Panc1 (cell line): Measurements from ENCODE around the gene GOLGB1. TPM values are rescaled to one million over a fixed set of nuclear protein-coding genes. Genes with fewer than 3 reads are reported as not detected.

Experiments
- ATAC-seq: fragments of 200-7000 bp; cut with Tn5 transposase; 2 replicates; pipeline ENCODE4 v1.9.1; 2020; ENCODE audit warnings: mild to moderate bottlenecking, moderate library complexity
- BruUV-seq: library from RNA; stranded (reverse); fragments of 400-500 nt; replicated peaks from 2 replicates; lab custom pipeline; 2021; lab: Mats Ljungman, UMichigan
- CTCF ChIA-PET: fragments of 300-600 bp; sonication (Branson Sonifier 250); formaldehyde crosslinking; loops from one replicate; lab custom pipeline; 2022; ENCODE audit warnings: antibody characterized with exemption; lab: Charles Lee
- POLR2A ChIA-PET: fragments of 300-600 bp; sonication (Branson Sonifier 250); formaldehyde crosslinking; loops from one replicate; lab custom pipeline; 2022; ENCODE audit warnings: antibody characterized with exemption; lab: Charles Lee
- DNase-seq: peaks from one replicate; pipeline ENCODE4 v3.0.0-alpha.2; 2010; ENCODE audit warnings: low read depth, low spot score
- H3K27ac ChIP-seq: 2 replicates; pipeline ENCODE4 v1.5.1; 2011; ENCODE audit warnings: mild to moderate bottlenecking, low read length, inconsistent platforms
- H3K27me3 ChIP-seq: fragments of 200-500 bp; sonication (Bioruptor generic); 2 replicates; pipeline ENCODE4 v1.6.0; 2014; ENCODE audit warnings: low read length, inconsistent platforms; ENCODE audit not compliant: control insufficient read depth, insufficient read depth
- H3K36me3 ChIP-seq: fragments of 200-500 bp; sonication (Bioruptor generic); 2 replicates; pipeline ENCODE4 v1.5.1; 2014; ENCODE audit warnings: inconsistent platforms, mild to moderate bottlenecking, low read length, moderate library complexity; ENCODE audit not compliant: control insufficient read depth, insufficient read depth
- H3K4me1 ChIP-seq: 2 replicates; pipeline ENCODE4 v1.5.1; 2011; ENCODE audit warnings: inconsistent platforms, mild to moderate bottlenecking, low read length, moderate library complexity; ENCODE audit not compliant: control insufficient read depth, insufficient read depth
- H3K4me3 ChIP-seq, 2 experiments: 2 replicates each; pipeline ENCODE4 v1.5.1; 2011 to 2012; ENCODE audit warnings: low read depth in 2 of 2, low read length in 2 of 2, mild to moderate bottlenecking in 2 of 2, inconsistent platforms in 1 of 2, moderate library complexity in 1 of 2
- H3K9me3 ChIP-seq: fragments of 200-500 bp; sonication (Bioruptor generic); 2 replicates; pipeline ENCODE4 v1.5.1; 2014; ENCODE audit warnings: low read depth, mild to moderate bottlenecking, inconsistent platforms, low read length, moderate library complexity; ENCODE audit not compliant: control insufficient read depth, insufficient read depth
- CTCF ChIP-seq: fragments of 450-650 bp; IDR thresholded peaks from 2 replicates; pipeline ENCODE4 v1.5.1; 2017; ENCODE audit warnings: mild to moderate bottlenecking
- POLR2AphosphoS5 ChIP-seq: IDR thresholded peaks from 2 replicates; pipeline ENCODE4 v1.6.1; 2012; ENCODE audit warnings: mild to moderate bottlenecking, low read depth, low read length, moderate library complexity
- SIN3A ChIP-seq: IDR thresholded peaks from 2 replicates; pipeline ENCODE4 v1.6.1; 2012; ENCODE audit warnings: low read depth, mild to moderate bottlenecking, low read length, moderate library complexity, borderline replicate concordance; ENCODE audit not compliant: insufficient read depth
- TCF7L2 ChIP-seq: IDR thresholded peaks from 2 replicates; pipeline ENCODE4 v1.6.1; 2011; ENCODE audit warnings: mild to moderate bottlenecking, low read depth, low read length, inconsistent platforms
- in situ Hi-C: cut with HindIII; loops from 2 replicates; pipeline ENCODE4 v1.10.0; 2016; ENCODE audit warnings: low sequenced_read_pairs, low pct_unique_long_range_greater_than_20kb
- intact Hi-C: fragments of 100-400 bp; cut with micrococcal nuclease; formaldehyde crosslinking; loops from one replicate; pipeline ENCODE4 v1.10.0; 2022; ENCODE audit not compliant: unreplicated experiment
- total RNA-seq: library from RNA; stranded (reverse); gene quantifications from one replicate; pipeline ENCODE4 v1.2.1, GENCODE V29; 2021; ENCODE audit not compliant: unreplicated experiment
- TF ChIP-seq, protein P1 (sequence below), 2 experiments: IDR thresholded peaks; 2 replicates each; pipeline ENCODE4 v1.6.1; 2011 to 2012; ENCODE audit warnings: low read depth in 2 of 2, control low read depth in 1 of 2, low read length in 1 of 2, mild to moderate bottlenecking in 1 of 2, moderate library complexity in 1 of 2; ENCODE audit not compliant: insufficient read depth in 1 of 2

The GOLGB1 gene
- total RNA-seq, 1 experiment from 2014 or later = 49.7 TPM

DNA sequence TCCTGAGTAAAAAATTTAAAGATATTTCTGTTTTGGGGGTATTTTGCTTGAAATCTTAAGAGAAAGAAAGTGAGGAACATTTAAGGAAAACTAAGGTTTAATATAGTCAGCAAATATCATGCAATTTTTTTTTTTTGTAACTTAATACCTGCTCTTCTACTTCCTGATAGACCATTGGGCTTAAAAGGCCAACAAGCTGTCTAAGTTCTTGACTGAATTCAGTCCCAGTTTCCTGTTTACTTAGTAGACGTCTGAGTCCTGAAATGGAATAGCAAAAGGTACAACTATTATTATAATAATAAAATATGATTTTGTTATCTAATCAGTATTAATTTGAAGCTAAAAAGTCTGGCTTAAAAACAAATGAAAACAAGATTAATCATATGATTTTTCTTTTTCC, 47.4 kb upstream of the GOLGB1 start:
- ChIA-PET CTCF (no interaction called here), POLR2A (no interaction called here)
- Histone ChIP-seq H3K4me1 (no peaks in the 10 kb centered on the region), H3K36me3 (peaks cover 23% of the 10 kb centered on the region), H3K4me3 (no peak overlapping the region), H3K27ac (no peak overlapping the region), H3K9me3 (no peaks in the 10 kb centered on the region), H3K27me3 (no peaks in the 10 kb centered on the region)
- TF ChIP-seq, protein P1, sequence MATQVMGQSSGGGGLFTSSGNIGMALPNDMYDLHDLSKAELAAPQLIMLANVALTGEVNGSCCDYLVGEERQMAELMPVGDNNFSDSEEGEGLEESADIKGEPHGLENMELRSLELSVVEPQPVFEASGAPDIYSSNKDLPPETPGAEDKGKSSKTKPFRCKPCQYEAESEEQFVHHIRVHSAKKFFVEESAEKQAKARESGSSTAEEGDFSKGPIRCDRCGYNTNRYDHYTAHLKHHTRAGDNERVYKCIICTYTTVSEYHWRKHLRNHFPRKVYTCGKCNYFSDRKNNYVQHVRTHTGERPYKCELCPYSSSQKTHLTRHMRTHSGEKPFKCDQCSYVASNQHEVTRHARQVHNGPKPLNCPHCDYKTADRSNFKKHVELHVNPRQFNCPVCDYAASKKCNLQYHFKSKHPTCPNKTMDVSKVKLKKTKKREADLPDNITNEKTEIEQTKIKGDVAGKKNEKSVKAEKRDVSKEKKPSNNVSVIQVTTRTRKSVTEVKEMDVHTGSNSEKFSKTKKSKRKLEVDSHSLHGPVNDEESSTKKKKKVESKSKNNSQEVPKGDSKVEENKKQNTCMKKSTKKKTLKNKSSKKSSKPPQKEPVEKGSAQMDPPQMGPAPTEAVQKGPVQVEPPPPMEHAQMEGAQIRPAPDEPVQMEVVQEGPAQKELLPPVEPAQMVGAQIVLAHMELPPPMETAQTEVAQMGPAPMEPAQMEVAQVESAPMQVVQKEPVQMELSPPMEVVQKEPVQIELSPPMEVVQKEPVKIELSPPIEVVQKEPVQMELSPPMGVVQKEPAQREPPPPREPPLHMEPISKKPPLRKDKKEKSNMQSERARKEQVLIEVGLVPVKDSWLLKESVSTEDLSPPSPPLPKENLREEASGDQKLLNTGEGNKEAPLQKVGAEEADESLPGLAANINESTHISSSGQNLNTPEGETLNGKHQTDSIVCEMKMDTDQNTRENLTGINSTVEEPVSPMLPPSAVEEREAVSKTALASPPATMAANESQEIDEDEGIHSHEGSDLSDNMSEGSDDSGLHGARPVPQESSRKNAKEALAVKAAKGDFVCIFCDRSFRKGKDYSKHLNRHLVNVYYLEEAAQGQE (IDR thresholded peaks at IDR 0.05; ENCODE audit: insufficient read depth in 1 of 2, low read depth in 2 of 2, low read length in 1 of 2) = no peak
- TF ChIP-seq SIN3A (no peak), POLR2AphosphoS5 (no peak), CTCF (no peak), TCF7L2 (no peak)
- BruUV-seq = no TSS peak
- ATAC-seq (no peak), DNase-seq (no peak)
- intact Hi-C loops = no loop called here
- in situ Hi-C loops = no loop called here

DNA sequence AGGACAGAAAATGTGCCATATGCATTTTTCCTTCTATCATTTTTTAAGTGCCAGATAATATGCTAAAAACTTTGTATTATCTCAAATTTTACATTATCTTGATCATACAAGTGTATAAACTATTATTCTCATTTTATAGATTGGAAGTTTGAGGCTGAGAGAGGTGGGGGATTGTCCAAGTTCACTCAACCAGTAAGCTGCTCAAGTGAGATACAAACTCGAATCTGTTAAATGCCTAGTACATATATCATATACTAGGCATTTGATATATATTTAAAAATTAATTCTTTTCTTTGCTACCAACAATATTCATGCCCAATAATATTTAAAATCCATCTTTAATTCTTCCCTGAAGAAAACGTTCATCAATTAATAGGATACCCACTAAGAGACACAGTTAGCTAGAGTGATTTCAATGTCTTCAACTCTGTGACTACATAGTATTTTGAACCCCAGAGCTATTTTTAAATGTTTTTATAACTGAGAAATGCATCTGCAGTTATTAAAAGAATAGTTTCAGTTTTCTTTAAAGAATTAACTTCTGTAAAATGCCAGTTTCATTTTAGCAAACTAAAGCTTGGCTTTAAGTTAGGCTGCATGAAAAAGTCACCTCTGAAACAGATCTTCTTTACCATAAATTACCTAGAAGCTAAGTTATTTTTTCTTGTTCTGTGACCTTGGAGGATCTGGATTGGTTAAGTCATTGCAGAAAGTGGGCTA, 44.9 kb upstream of the GOLGB1 start:
- Histone ChIP-seq H3K9me3 (no peaks in the 10 kb centered on the region), H3K4me3 (no peak overlapping the region), H3K4me1 (no peaks in the 10 kb centered on the region), H3K27me3 (no peaks in the 10 kb centered on the region), H3K27ac (no peak overlapping the region), H3K36me3 (peaks cover 38% of the 10 kb centered on the region)
- ChIA-PET CTCF (no interaction called here), POLR2A (no interaction called here)
- DNase-seq (no peak), ATAC-seq (no peak)
- TF ChIP-seq, protein P1 (IDR thresholded peaks at IDR 0.05; ENCODE audit: insufficient read depth in 1 of 2, low read depth in 2 of 2, low read length in 1 of 2) = no peak
- TF ChIP-seq CTCF = no peak
- TF ChIP-seq TCF7L2 = no peak
- no peak for TF ChIP-seq SIN3A
- no peak for TF ChIP-seq POLR2AphosphoS5
- in situ Hi-C loops (no loop called here), intact Hi-C loops (no loop called here)
- BruUV-seq = no TSS peak
